Bone marrow (tissue), 2 donors: Measurements from ENCODE around the gene SPTBN1.

ENCODE experiments used
- DNase-seq, 2 donors: peaks; one replicate each; lab custom pipeline; 2025; lab: John Stamatoyannopoulos, UW

SPTBN1 gene

DNA sequence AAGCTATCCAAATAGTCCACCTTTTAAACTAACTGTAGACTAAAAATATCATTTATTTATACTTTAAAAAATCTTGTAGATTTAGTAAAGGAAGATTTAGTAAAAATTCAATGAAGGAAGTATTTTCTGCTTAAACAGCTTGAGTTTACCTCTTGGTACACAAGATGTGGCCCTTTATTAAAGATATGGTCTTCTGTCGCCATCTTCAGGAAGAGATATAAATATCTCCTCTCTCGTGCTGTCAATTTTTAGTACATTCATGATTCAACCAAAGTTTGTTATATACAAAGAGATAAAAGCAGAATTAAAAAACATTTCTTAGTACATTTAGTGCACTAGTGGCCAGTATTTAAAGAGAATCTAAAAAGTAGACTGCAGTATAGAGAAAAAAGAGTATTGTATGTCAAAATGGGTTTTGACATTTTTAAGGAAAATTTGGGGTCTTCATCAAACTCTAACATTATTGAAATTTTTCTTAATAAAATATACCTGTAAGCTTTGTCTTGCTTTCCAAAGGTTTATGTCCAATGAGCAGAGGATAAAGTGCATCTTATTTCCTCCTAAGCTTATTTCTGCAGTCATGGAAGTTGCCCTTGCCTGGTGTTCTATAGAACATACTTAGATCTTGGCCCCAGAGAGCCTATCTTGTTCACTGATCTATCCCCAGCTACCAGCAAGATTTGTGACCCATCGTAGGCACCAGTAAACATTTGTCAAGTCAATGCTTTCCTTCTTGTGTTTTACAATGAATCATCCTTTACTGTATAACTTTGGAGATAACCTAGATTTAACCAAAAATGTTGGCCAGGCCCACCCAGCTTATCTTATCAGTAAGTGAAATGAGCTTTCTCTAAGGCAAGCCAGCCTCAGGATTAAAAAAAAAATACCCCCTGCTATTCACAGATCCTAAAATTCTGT lies 248.8 kb downstream of the SPTBN1 start:
- peak in 1 of 2 donors; percentile 53 for DNase-seq

DNA sequence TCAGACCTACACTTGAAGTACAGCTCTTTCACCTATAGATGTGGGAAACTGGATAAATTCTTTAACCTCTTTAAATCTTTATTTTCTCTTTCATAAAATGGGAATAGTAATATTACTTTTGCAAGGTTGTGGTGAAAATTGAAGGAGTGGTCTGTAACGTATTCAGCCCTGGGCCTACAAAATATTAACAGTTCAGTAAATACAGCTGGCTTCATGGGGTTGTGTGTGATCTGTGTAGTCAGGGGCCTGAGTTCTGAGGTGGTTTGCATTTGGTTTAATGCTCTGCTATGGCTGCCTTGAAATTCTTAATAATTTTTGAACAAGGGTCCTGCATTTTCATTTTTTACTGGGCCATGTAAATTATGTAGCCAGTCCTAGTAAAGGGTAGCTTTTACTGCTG lies 250.5 kb downstream of the SPTBN1 start:
- no peak for DNase-seq

DNA sequence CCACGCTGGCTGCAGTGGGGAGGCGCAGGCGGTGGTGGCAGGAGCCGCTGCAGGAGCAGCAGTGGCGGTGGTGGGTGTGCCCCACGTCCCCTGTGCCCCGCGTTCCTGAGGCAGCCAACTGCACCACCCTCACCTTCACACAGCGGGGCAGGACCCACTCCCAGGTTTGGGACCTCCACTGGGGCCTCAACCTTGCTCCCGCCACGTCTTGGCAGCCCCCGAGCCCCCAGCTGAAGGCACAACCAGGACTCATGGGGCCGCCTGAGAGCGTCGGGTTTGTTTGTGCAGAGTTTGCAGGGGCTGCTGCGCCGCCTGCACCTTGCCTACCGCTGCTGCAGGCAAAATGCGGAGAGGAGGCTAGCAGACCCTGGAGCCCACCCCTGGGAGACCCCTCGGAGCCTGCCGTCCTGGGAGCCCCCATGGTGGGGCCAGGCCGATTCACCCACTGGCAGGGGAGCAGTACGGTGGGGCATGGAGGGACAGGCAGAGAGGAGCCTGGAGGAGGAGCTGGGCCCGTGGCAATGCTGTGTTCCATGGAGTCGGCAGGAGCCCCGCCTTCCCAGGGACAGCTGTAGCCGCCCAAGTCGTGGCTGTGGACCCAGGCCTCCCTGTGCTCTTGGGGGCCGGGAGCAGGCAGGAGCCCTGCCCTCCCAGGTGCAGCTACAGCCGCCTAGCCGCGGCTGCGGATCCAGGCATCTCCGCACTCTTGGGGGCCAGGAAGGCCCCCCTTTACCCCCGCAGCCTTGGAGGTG lies 252.6 kb downstream of the SPTBN1 start:
- no peak for DNase-seq

DNA sequence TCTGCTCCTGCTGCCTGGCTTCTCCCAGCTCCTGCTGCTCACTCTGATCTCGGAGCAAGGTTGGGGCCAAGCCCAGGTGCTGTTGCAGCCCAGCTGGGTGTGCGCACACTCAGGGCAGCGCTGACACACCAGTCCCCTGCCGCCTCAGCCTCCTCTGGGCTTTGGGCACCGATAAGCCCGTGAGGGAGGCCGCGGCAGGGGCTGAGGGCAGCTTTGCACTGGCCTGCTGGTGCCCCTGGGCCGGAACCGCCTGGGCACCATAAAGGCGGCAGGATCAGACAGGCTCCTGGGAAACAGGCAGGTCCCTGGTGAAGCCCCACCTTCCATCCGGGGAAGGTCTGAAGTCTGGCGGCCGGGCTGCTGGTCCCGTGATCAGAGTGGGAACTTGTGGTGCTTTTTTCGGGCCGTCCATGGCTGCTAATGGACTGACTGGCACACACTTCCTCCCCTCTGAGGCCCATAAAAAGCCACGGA lies 253.2 kb downstream of the SPTBN1 start:
- no peak for DNase-seq

DNA sequence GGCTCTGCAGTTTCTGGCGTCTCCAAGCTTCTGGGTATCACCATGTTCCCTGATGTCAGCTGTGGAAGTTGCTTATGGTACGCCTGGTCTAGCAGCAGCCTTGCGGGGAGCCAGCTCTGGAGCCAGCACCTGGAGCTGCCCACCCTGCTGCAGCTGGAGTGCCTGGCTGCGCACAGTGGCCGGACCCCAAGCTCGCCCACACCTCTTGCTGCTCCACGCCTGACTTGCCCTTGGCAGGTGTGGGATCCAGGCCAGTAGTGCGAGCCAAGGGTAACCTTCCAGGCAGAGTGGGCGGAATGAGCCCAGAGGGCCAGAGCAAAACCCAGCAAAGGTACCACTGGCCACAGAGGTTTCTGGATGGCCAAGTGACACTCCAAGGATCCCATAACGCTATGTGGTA lies 254.1 kb downstream of the SPTBN1 start:
- DNase-seq: no peak

DNA sequence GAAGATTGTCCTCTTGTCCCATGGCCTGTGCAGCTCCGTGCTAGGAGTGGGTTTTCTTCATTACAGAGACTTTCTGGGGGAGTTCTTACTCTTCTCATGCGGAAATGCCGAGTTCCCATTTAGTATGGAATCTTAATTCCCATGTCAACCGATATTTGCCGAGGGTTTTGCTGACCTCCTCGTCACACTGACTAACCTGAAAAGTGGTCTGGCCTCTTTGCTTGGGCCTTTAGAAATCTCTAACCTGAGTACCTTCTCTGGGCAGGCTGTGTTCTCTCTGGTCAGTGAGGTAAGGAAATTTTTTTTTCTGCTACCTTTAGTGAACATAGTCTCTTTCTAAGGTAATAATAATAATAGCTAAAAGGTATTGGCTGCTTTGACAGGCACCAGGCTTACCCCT lies 256.4 kb downstream of the SPTBN1 start:
- DNase-seq: no peak

DNA sequence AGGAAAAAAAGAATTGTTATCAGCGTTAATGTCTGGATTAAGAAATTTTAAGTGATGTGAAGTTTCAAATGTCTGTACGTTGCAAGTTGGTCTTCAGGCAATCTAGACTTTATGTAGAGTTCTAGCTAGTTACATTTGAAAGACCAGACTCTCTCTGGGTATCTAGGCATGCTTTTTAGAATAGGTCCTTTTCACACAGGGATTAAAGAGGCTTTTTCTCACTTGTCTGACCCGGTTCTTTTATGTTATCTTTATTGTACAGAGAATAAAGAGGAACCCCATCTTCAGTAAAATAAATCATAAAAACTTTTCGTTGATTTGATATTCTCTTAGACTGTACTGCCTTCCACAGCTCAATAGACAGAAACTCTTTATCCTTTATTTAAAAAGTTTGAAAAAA lies 258.9 kb downstream of the SPTBN1 start:
- DNase-seq: no peak

DNA sequence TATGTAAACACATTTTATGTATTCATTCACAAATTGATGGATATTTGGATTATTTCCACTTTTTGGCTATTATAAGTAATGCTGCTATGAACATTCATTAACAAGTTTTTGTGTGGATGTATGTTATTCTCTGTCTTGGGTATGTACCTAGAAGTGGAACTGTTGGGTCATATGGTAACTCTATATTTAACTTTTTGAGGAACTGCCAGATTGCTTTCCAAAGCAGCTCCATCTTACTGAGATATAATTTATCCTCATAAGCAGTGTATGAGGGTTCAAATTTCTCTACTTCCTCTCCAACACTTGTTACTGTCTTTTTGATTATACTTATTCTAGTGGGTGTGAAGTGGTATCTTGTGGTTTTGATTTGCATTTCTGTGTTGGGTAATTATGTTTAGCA lies 260.2 kb downstream of the SPTBN1 start:
- DNase-seq: no peak

DNA sequence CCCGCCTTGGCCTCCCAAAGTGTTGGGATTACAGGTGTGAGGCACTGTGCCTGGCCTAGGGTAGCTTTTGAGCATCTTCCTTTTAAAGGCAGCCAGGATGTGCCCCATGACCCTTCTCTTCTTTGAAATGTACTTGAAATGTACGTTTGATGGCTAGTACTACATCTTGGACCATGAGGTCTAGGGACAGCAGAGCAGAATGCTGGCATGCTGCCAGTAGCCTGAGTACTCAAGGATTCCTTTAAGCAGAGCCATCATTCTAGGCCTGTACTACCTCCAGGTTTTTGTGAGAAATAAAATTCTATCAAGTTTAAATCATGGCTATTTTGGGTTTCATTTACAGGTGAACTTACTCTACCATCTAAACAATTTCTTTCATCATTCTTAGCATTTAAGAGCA lies 264.4 kb downstream of the SPTBN1 start:
- no peak for DNase-seq
